K562 (cell line): ENCODE results near the gene MORF4L1. TPM values are rescaled to one million over a fixed set of nuclear protein-coding genes. Genes with fewer than 3 reads are reported as not detected.
A peak's percentile ranks its signal among the peaks of the same experiment; 100 is the strongest.

Experiments
- ATF1 ChIP-seq, 2 experiments: fragments of 450-650 bp in 1 of 2; IDR thresholded peaks; 2 replicates each; pipeline ENCODE4 v1.6.1; 2016; ENCODE audit warnings: missing compliant biosample characterization in 1 of 2, missing genetic modification characterization in 1 of 2
- CEBPG ChIP-seq, 3 experiments: fragments of 200-800 bp in 1 of 3; sonication (Bioruptor generic) in 1 of 3; sonication (generic) in 1 of 3; formaldehyde crosslinking in 1 of 3; IDR thresholded peaks in 2 of 3; conservative IDR thresholded peaks in 1 of 3; 2 replicates each; pipeline versions ENCODE4 v1.6.1 to v1.8.0; 2016 to 2022; ENCODE audit warnings: missing compliant biosample characterization in 2 of 3, missing genetic modification characterization in 2 of 3, mild to moderate bottlenecking in 1 of 3, missing genetic modification reagents in 1 of 3
- EGR1 ChIP-seq: fragments of 450-650 bp; conservative IDR thresholded peaks from 2 replicates; pipeline ENCODE4 v1.6.1; 2017; ENCODE audit warnings: mild to moderate bottlenecking
- FIP1L1 ChIP-seq: fragments of 200-400 bp; formaldehyde crosslinking; IDR thresholded peaks from 2 replicates; pipeline ENCODE4 v1.6.1; 2018; ENCODE audit warnings: mild to moderate bottlenecking, low read depth, low read length; ENCODE audit not compliant: poor library complexity, severe bottlenecking
- HNRNPUL1 ChIP-seq: fragments of 200-400 bp; formaldehyde crosslinking; IDR thresholded peaks from 2 replicates; pipeline ENCODE4 v1.6.1; 2017; ENCODE audit warnings: low read length
- MED1 ChIP-seq: sonication (generic); formaldehyde crosslinking; IDR thresholded peaks from 2 replicates; pipeline ENCODE4 v1.8.1; 2023; ENCODE audit warnings: missing genetic modification reagents, borderline replicate concordance
- MYBL2 ChIP-seq, 2 experiments: fragments of 450-650 bp in 1 of 2; sonication (generic) in 1 of 2; formaldehyde crosslinking in 1 of 2; IDR thresholded peaks; 2 replicates each; pipeline versions ENCODE4 v1.6.1 to v1.8.1; 2017 to 2022; ENCODE audit warnings: borderline replicate concordance in 1 of 2, inconsistent platforms in 1 of 2, low read depth in 1 of 2, mild to moderate bottlenecking in 1 of 2, missing genetic modification reagents in 1 of 2, moderate library complexity in 1 of 2
- POLR2H ChIP-seq: IDR thresholded peaks from 2 replicates; pipeline ENCODE4 v1.6.1; 2016; ENCODE audit warnings: missing genetic modification characterization, low read depth, mild to moderate bottlenecking, control low read depth, missing compliant biosample characterization, moderate library complexity
- RFX7 ChIP-seq: fragments of 250-450 bp; sonication (Bioruptor Pico); IDR thresholded peaks from 2 replicates; pipeline ENCODE4 v1.5.1; 2021; ENCODE audit warnings: mild to moderate bottlenecking
- SRSF3 ChIP-seq: fragments of 200-400 bp; formaldehyde crosslinking; IDR thresholded peaks from 2 replicates; pipeline ENCODE4 v1.6.1; 2016; ENCODE audit warnings: mild to moderate bottlenecking, low read length, moderate library complexity; ENCODE audit not compliant: insufficient read depth
- TAF1 ChIP-seq: IDR thresholded peaks from 2 replicates; pipeline ENCODE4 v1.6.1; 2011; ENCODE audit warnings: mild to moderate bottlenecking, low read length, moderate library complexity; ENCODE audit not compliant: insufficient read depth, control insufficient read depth, severe bottlenecking; ENCODE audit errors: extremely low read depth
- ZBTB1 ChIP-seq: sonication (generic); formaldehyde crosslinking; IDR thresholded peaks from 2 replicates; pipeline ENCODE4 v1.8.1; 2023; ENCODE audit warnings: missing genetic modification reagents, low read depth, mild to moderate bottlenecking, borderline replicate concordance
- ZBTB5 ChIP-seq: fragments of 450-650 bp; IDR thresholded peaks from 2 replicates; pipeline ENCODE4 v1.6.1; 2017; ENCODE audit warnings: antibody characterized with exemption
- ZNF324 ChIP-seq: fragments of 250-450 bp; sonication (Bioruptor Pico); IDR thresholded peaks from 2 replicates; pipeline ENCODE4 v1.4.0; 2020; ENCODE audit warnings: mild to moderate bottlenecking
- ZNF589 ChIP-seq: fragments of 200-800 bp; sonication (Bioruptor generic); IDR thresholded peaks from 2 replicates; pipeline ENCODE4 v1.6.1; 2016; ENCODE audit warnings: low read depth, missing genetic modification characterization, missing compliant biosample characterization
- polyA plus RNA-seq, 8 experiments: library from polyadenylated mRNA; depleted of rRNA in 4 of 8; stranded (reverse) in 5 of 8; unstranded in 3 of 8; fragments of >200 nt; fragmentation: Nextera tagmentation in 2 of 8; fragmentation: Illumina TruSeq in 1 of 8; extraction: Ambion mirVana in 2 of 8; extraction: Trizol in 1 of 8; gene quantifications; 2 replicates each; pipeline versions ENCODE4 v1.2.1 to v1.2.3, GENCODE V29; 2011 to 2014; ENCODE audit warnings: inconsistent platforms in 1 of 8, missing spikeins in 1 of 8
- total RNA-seq, 7 experiments: library from RNA; depleted of rRNA in 6 of 7; stranded (reverse); fragments of >200 nt in 6 of 7; fragmentation: Illumina TruSeq in 2 of 7; extraction: Trizol in 2 of 7; gene quantifications; 2 replicates each; pipeline versions ENCODE4 v1.2.1 to v1.2.3, GENCODE V29; 2011 to 2021; ENCODE audit warnings: low replicate concordance in 1 of 7
- TF ChIP-seq, protein P1 (sequence below): fragments of 150-350 bp; IDR thresholded peaks from 2 replicates; pipeline ENCODE4 v1.6.1; 2014; ENCODE audit warnings: low read depth, mild to moderate bottlenecking, low read length, borderline replicate concordance
- TF ChIP-seq, protein P2 (sequence below): fragments of 450-650 bp; formaldehyde crosslinking; IDR thresholded peaks from 2 replicates; pipeline ENCODE4 v1.4.0; 2022; ENCODE audit warnings: missing genetic modification characterization

The MORF4L1 gene
- total and polyA plus RNA-seq, 9 of the 15 experiments (the other 6 are each of a cell fraction or from before 2014, with no cell fraction given): 127 to 615 (median 281) TPM

- peak; percentile 74 for TF ChIP-seq ZBTB5
- no peak for TF ChIP-seq RFX7 (CRISPR knock-in tag)
- TF ChIP-seq ZNF324: no peak
- TF ChIP-seq MED1: no peak
- TF ChIP-seq CEBPG (CRISPR knock-in tag; IDR thresholded peaks at IDR 0.05): no peak
- no peak for TF ChIP-seq CEBPG (tag; conservative IDR thresholded peaks at IDR 0.05 in 1 of 2, IDR thresholded peaks at IDR 0.05 in 1 of 2)
- TF ChIP-seq FIP1L1: no peak
- no peak for TF ChIP-seq ZBTB1 (CRISPR knock-in tag)
- TF ChIP-seq, protein P1, sequence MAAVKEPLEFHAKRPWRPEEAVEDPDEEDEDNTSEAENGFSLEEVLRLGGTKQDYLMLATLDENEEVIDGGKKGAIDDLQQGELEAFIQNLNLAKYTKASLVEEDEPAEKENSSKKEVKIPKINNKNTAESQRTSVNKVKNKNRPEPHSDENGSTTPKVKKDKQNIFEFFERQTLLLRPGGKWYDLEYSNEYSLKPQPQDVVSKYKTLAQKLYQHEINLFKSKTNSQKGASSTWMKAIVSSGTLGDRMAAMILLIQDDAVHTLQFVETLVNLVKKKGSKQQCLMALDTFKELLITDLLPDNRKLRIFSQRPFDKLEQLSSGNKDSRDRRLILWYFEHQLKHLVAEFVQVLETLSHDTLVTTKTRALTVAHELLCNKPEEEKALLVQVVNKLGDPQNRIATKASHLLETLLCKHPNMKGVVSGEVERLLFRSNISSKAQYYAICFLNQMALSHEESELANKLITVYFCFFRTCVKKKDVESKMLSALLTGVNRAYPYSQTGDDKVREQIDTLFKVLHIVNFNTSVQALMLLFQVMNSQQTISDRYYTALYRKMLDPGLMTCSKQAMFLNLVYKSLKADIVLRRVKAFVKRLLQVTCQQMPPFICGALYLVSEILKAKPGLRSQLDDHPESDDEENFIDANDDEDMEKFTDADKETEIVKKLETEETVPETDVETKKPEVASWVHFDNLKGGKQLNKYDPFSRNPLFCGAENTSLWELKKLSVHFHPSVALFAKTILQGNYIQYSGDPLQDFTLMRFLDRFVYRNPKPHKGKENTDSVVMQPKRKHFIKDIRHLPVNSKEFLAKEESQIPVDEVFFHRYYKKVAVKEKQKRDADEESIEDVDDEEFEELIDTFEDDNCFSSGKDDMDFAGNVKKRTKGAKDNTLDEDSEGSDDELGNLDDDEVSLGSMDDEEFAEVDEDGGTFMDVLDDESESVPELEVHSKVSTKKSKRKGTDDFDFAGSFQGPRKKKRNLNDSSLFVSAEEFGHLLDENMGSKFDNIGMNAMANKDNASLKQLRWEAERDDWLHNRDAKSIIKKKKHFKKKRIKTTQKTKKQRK: no peak
- TF ChIP-seq TAF1: peak; percentile 18
- no peak for TF ChIP-seq EGR1
- peak; percentile 70 for TF ChIP-seq MYBL2 (IDR thresholded peaks at IDR 0.05; ENCODE audit: low read depth)
- TF ChIP-seq MYBL2 (CRISPR knock-in tag; IDR thresholded peaks at IDR 0.05; ENCODE audit: borderline replicate concordance): no peak
- TF ChIP-seq ATF1 (CRISPR knock-in tag; IDR thresholded peaks at IDR 0.05): no peak
- TF ChIP-seq ATF1 (tag; IDR thresholded peaks at IDR 0.05): 0 out of 2 replicates have a peak, but pooled peaks have one; percentile 21
- no peak for TF ChIP-seq SRSF3
- TF ChIP-seq HNRNPUL1: no peak
- no peak for TF ChIP-seq ZNF589 (CRISPR knock-in tag)
- peak; percentile 100 for TF ChIP-seq POLR2H (tag)
- TF ChIP-seq, protein P2, sequence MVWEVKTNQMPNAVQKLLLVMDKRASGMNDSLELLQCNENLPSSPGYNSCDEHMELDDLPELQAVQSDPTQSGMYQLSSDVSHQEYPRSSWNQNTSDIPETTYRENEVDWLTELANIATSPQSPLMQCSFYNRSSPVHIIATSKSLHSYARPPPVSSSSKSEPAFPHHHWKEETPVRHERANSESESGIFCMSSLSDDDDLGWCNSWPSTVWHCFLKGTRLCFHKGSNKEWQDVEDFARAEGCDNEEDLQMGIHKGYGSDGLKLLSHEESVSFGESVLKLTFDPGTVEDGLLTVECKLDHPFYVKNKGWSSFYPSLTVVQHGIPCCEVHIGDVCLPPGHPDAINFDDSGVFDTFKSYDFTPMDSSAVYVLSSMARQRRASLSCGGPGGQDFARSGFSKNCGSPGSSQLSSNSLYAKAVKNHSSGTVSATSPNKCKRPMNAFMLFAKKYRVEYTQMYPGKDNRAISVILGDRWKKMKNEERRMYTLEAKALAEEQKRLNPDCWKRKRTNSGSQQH: no peak
These were observed 12.5 kb upstream of the MORF4L1 start (continued) for GRCh38 chr15:78859971-78860719.
